NK-92 (cell line): ENCODE data around the gene NUMBL.

ENCODE experiments used
- DNase-seq: peaks from one replicate; lab custom pipeline; 2025; ENCODE audit not compliant: unreplicated experiment; lab: John Stamatoyannopoulos, UW

NUMBL gene

GRCh38 chr19:40691421-40692211 is 1.2 kb upstream of the NUMBL start:
- DNase-seq = no peak

DNA sequence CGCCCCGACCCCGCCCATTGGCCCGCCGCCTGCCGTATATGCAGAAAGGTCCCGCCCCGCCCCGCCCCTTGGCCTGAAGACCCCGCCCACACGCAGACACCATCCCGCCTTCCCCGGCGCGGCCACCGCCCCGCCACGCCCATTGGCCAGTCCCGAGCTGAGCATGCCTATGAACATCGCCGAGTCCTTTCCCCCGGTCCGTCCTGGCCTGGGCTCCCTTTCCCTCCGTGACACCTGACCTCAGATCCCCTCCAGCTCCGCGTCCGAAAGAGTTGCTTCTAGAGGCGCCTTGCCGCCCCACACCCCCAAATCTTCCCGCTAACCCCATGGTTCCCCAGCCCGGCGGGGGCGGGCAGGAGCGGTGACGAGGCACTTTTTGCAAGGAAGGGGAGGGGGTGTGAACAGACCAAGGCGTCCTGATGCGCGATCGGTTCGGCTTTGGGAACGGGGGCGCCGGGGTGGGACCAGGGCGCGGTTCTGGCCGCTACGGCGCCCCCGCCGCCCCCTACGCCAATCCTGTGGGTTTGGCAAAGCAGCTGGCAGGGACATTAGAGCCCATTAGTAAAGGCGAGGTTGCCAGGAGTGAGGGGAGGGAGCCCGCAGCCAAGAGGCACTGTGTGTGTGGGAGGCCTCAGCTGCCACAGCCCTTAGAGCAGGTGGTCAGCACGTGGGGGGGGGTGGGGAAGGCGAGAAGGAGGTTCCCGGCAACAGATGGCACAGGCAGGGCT is 406 bp upstream of the NUMBL start:
- DNase-seq = peak; percentile 55

GRCh38 chr19:40689339-40690049 is 957 bp downstream of the NUMBL start:
- no peak for DNase-seq

- no peak for DNase-seq
These were observed 1.5 kb downstream of the NUMBL start for GRCh38 chr19:40688987-40689338.

DNA sequence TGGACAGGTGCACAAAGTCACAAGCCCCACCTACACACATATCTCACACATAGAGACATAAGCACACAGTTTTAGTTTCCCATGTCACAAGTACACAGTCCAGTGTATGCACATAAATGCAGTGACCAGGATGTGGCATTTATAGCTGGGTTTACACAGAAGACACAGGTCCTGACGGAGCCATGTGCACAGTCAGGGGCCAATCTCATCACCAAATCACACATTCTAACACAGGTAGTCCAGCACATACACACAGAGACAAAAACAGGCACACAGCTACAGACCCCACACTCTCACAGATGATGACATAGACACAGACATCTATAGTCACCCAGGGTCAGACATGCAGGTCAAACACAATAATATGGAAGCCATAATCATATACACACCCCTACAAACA is 2.1 kb downstream of the NUMBL start:
- no peak for DNase-seq

DNA sequence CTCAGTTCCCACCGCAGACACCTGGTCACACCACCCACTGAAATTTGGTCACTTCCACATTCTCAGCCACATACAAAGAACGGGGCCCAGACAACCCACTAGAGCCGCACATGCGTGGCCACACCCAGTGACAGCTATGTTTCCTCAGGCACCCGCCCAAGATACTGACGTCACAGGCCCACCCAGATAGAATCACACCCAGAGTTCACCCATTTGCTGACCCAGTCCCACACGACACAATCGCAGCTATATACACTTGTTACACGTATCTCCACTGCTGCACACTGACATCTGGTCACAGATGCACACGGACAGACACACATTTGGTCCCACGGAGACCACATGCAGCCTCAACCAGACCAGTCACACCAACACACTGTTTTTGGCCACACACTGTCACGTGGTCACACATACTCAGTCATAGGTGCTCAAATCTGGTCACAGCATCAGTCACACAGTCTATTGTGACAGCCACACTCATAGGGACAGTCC is 2.9 kb downstream of the NUMBL start:
- no peak for DNase-seq

- no peak for DNase-seq
These were observed 3.4 kb downstream of the NUMBL start for GRCh38 chr19:40686882-40687524.

GRCh38 chr19:40685563-40685962 is 4.9 kb downstream of the NUMBL start:
- DNase-seq = no peak

DNA sequence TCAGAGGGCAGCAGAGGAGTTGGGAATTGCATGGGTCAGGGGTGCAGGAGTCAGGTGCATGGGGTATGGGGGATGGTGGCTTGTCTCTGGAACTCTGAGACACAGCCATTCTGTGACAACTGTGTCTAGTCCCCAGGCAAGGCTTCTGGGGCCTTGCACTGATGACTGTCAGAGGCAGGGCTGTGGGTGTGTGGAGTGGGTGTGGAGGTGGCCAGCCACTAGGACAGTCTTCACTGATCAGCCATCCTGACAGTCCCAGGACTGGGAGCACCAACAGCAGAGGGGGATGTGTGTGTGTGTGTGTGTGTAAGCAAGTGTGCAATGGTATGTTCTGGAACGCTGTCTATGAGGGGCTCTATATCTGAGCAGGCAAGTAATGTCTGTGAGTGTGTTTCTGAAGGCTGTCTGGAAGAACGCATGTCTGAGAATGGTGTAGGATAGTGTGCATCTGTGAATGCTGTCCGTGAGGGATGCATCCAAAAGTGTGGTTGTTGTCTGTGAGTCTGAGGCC is 5.4 kb downstream of the NUMBL start:
- DNase-seq = no peak

DNA sequence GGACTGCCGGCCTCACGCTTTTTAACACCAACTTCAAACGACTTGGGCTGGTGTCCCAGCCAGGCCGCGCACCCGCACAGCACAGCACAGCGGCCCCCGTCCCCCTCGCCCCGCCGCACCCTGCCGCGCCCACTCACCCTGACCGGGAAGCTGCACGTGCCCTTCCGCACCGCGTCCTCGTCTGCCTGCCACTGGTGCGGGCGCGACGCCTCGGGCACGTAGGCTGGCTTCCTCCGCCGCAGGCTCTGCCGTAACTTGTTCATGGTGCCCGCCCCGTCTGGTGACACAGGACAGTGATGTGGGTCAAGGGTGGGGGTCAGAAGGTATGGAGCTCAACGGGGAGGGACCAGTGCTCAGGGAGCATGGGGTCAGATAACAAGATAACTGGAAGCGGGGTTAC is 6.2 kb downstream of the NUMBL start:
- DNase-seq = no peak

DNA sequence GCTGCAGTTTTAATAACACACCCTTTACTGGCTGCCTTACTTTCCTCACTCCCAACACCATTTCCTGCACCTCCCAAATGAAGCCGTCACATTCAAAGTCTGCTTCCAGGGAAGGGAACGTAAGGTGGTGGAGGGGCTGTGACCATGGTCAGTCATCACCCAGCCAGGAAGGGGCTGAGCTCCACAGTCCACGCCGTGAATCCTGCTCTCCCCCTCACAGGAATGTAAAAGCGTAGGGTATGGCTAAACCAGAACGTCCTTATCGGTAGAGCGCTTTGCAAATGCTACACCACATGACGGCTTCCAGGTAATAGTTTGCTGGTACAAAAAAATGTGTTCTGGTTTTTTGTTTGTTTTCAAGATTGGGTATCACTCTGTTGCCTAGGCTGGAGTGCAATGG is 7.0 kb downstream of the NUMBL start:
- no peak for DNase-seq

- no peak for DNase-seq
These were observed 8.0 kb downstream of the NUMBL start for GRCh38 chr19:40682431-40682964.

DNA sequence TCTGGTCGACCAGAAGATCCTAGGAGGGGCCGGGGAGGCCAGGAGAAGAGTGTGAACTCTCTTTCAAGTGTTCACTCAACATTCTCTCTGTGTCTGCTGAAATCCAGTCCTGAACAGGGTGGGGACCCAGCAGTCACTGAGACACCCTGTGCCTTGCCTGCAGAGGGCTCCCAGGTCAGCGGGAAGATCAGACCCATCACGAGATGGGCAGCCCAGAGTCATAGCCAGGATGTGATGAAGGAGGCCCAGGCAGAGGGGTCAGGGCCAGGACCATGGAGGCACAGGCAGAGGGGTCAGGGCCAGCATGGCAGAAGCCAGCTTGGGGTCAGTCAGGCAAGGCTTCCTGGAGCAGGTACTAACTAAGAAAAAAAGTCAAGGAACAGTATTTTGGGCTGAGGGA is 9.4 kb downstream of the NUMBL start:
- DNase-seq = no peak

DNA sequence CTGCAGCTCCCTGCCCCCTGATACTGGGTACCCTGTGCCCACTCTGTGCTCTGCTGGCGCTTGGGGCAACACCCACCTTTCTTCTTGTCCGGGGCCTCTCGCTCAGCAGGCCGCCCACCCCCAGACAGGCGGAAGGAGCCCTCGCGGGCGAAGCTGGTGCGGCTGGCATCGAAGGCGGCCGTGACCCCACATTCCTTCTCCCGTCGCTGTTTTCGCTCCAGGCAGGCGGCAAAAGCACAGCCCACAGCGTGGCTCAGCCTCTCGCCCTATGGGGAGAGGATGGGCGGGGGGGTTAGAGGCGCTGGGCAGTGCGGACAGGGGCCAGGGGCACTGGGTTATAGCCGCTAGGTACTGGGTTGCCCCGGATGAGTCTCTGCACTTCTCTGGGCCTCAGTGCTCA is 13.3 kb downstream of the NUMBL start:
- no peak for DNase-seq

DNA sequence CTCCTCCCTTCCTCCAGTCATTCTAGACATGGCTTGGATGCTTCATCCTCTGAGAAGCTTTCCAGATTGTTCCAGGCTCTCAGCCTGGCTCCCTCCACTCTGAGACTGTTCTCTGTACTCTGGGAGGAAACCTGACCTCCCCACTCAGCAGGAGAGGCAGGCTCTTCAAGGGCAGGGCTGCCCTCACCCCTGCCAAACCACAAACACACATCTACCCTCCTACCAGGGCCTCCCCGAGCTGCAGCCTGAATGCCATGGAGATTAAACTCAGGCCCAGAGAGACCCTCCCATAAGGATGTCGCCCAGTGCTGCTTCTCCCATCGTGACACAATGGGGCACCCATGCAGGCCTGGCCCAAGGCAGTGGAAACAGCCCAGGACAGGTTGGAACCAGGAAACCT is 16.2 kb downstream of the NUMBL start:
- DNase-seq = no peak

- no peak for DNase-seq
These were observed 17.1 kb downstream of the NUMBL start for GRCh38 chr19:40673397-40673796.

DNA sequence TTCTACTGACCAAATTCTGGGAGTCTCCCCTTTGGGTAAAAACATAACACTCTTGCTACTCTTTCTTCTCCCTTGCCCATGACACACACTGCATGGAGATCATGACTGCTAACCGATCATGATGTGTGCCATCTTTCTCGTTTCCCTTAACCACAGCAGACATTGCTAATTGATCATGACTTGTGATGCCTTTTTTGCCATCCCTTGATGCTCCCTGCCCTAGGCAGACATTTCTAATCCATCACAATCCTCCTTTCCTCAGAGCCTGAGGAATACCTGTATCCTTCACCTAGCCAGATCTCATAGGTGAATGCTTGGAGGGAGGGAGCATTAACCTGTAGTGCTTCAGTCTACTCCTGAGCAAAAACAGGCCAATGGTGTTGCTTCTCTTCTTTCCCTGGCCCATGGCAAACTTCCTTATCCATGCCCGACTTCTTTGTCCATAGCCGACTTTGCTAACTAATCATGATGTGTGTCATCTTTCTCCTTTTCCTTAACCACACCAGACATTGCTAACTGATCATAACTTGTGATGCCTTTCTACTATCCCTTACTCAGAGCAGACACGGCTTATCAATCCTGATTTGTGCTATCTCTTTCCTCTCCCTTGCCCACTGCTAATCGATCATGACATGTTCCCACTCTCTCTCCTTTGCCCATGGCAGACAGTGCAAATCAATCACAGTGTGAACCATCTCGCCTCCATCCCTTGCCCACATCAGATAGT is 17.7 kb downstream of the NUMBL start:
- DNase-seq = no peak

DNA sequence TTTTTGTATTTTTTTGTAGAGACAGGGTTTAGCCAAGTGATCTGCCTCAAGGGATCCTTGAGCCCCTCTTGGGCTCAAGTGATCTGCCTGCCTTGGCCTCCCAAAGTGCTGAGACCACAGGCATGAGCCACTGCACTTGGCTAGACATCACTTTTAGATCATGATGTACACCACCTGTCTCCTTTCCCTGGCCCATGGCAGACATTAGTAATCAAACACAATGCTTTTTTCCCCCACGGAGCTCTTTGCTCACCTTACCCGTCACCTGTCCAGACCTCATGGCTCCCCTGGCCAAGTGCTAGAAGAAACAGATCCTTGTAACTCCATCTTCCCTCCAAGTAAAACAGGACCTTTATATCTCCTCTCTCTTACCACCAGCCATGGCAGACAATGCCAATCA is 18.4 kb downstream of the NUMBL start:
- DNase-seq = no peak

GRCh38 chr19:40671404-40671803 is 19.0 kb downstream of the NUMBL start:
- no peak for DNase-seq

DNA sequence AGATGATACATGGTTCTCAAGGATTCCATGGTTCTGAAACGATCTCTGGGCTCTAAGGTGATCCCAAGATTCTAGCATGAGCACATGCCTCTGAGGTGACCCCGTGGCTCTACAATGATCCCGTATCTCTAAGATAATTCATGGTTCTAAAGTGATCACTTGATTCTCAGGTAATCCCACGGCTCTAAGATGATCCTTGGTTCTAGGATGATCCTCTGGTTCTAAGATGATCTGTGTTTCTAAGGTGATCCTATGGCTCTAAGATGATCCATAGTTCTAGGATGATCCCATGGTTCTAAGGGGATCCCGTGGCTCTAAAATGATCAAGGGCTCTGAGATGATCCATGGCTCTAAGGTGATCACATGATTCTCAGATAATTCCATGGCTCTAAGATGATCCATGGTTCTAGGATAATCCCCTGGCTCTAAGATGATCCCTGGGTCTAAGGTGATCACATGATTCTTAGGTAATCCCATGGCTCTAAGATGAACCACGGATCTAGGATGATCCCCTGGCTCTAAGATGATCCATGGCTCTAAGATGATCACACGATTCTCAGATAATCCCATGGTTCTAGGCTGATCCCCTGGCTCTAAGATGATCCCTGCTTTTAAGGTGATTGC is 21.3 kb downstream of the NUMBL start:
- DNase-seq = no peak
